Fibroblast of skin of left biceps (primary cell): Measurements from ENCODE around the gene CFL1.
"Not testable (repeated sequence)": the region's sequence is repeated elsewhere in the genome, so short reads cannot be mapped to it uniquely, and the experiment has no call there.

Experiments
- DNase-seq, 2 experiments: peaks; one replicate each; pipeline ENCODE4 v3.0.0-alpha.2; 2013; ENCODE audit warnings: low read depth in 2 of 2

CFL1 gene

DNA sequence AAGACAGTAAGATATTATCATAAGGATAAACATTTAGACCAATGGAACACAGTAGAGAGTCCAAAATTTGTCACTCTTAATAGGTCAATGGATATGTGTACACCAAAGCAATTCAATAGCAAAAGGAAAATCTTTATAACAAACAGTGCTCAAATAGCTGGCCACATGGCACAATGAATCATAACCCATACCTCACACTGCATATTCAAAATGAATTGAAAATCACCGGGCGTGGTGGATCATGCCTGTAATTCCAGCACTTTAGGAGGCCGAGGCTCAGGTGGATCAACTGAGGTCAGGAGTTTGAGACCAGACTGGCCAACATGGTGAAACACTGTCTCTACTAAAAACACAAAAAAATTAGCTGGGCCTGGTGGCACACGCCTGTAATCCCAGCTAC, 15.8 kb downstream of the CFL1 start:
- no peak for DNase-seq

GRCh38 chr11:65834202-65834601, 23.8 kb downstream of the CFL1 start:
- DNase-seq, result no peak

- peak; percentile 74 to 76 for DNase-seq
These were observed 24.5 kb downstream of the CFL1 start, which contains the start of gene SNX32 for GRCh38 chr11:65833297-65834030. TSS of gene SNX32 (plus strand) at chr11:65833963. CDS start at chr11:65834066, 103 bp downstream.

- DNase-seq, result not testable (repeated sequence)
These were observed 25.7 kb downstream of the CFL1 start for GRCh38 chr11:65832231-65832630.

DNA sequence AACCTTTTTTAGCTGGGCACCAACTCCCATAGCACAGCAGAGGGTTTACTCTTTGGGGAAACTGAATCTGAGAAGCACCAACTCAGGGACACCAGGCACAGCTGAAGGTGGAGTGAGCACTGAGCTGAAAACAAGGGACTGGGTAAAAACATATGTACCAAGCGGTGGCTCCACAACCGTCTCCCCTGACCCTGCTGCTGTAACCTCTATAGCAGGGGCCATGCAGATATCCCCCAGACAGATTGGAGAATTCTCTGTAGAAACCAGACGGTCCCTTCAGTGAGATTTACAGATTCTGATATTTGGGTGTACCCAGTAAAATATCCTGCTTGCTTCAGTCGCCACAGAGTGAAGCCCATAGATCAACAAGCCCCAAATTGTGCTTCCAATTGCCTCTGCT, 28.5 kb downstream of the CFL1 start:
- DNase-seq, result no peak

DNA sequence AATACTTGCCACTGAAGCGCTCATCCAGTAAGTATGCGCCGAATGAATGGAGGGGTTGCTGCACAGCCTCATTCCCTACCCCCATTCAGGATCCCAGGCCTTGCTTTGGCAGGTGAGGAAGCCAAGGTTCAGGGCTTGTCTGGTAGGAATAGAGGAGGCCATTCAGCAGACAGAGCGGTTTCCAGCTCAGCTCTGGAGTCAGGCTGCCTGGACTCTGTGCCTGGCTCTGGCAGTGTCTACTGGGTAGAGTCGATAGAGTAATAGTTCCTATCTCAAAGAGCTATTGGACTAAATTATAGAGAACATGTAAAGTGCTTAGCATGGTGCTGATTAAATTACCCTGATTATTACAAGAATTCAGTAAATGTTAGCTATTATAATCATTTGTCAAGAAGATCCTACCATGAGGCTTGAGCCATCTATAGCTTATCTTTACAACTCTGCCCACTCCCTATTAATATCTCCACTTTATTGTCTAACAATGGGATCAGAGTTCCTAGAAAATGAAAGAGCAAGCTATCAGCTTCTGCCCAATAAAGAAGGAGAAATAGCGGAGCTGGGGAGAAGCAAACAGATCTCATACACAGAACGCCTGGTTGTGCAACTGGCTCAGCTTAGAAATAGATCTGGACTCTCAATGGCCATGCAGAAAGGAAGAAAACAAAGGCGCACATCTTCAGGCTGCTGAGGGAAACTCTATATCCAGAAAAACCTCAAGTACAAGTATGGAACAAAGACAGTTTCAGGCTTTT, 30.8 kb downstream of the CFL1 start:
- no peak for DNase-seq

DNA sequence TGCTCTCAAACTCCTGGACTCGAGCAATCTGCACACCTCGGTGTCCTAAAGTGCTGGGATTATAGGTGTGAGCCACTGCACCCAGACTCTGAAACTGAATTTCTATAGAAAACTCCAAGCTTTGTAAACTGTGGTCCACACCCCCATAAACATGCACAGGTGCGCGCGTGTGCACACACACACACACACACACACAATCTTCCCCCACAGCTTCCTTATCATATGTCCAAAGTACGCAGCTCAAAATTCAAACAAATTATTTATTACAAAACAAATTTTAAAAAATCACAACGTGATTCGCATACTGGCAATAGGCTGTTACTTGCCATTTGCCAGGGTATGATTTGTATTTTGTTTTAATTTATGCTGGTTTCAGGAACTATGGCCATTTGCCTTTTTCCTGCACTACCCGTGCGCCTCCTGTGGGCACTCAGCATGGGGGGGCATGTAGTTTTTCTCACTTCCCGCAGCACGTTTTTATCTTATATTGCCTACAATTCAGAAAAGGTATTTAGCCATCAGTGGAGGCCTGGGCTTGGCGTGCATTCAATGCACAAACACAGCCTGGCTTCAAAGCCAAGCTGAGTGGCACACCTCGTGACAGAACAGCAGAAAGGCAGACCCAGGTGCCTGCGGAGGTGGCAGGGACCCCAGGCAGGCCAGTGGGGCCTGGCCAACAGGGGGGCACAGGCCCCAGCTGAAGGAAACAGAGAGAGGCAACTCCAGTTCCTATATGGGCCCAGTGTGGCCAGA, 35.0 kb downstream of the CFL1 start:
- DNase-seq, result no peak

DNA sequence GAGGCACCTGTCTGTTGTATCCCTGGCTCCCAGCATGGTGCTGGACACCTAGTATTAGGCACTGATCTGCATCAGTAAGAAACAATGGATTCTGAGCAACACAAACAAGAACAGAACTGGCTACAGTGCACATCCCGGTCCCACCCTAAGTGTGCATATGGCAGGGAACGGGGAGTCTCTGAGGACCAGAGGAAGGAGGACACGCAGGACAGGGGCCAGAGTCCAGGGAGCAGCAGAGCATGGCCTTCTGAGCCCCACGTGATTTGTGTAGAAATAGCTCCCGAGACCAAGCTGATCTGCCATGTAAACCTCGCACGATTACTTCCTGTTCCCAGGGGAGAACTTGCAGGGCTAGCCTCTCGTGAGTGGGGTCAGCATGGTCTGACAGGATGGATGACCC, 36.9 kb downstream of the CFL1 start:
- no peak for DNase-seq

GRCh38 chr11:65817835-65818680, 39.9 kb downstream of the CFL1 start:
- peak; percentile 47 to 49 for DNase-seq

- DNase-seq, result no peak
These were observed 40.6 kb downstream of the CFL1 start for GRCh38 chr11:65817312-65817834.

GRCh38 chr11:65816696-65817095, 41.3 kb downstream of the CFL1 start:
- DNase-seq, result no peak

DNA sequence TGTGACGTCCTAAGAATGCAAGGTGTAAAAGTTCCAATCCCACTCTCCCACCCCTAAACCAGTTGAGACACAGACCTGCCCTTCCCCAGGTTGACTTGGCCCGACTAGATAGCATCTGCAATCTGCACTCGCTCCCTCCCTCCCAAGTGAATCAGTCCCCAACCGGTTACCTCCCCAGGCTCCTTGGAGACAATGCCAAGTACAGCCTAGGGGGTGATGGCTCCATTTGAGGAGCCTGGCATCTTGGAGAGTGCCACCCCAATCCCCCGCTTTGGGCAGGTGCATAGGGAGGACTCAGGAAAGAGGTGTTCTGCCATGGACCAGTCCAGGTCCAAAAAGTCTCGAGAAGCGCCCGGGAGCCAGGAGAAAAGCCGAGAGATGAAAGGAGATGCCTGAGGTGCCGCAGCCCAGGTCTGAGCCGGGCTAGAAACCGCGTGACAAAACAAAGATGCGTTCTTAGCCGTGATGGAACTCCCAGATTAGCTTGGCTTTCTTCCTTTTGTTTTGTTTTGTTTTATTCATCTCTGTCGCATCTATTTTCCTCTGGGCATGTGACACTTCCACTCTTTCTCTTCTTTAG, 42.9 kb downstream of the CFL1 start:
- no peak for DNase-seq

GRCh38 chr11:65814131-65814985, 43.6 kb downstream of the CFL1 start:
- DNase-seq, result no peak

GRCh38 chr11:65811764-65812475, 46.1 kb downstream of the CFL1 start:
- DNase-seq, result no peak

- no peak for DNase-seq
These were observed 47.7 kb downstream of the CFL1 start for GRCh38 chr11:65810046-65810868.

GRCh38 chr11:65809496-65809895, 48.5 kb downstream of the CFL1 start:
- no peak for DNase-seq

GRCh38 chr11:65808744-65809341, 49.1 kb downstream of the CFL1 start:
- no peak for DNase-seq

- no peak for DNase-seq
These were observed 51.0 kb downstream of the CFL1 start for GRCh38 chr11:65806979-65807378.
